Trophoblast cell (in vitro differentiated cells and primary cell): Measurements from ENCODE around the gene CCDC85A.
A peak's percentile ranks its signal among the peaks of the same experiment; 100 is the strongest.

Experiments used
- DNase-seq, 2 donors: peaks; one replicate each; pipeline ENCODE4 v3.0.0-alpha.2; 2016
- H2AFZ ChIP-seq: 2 replicates; pipeline ENCODE4 v1.6.1; 2013; ENCODE audit warnings: low read length, moderate library complexity, mild to moderate bottlenecking; ENCODE audit not compliant: insufficient read depth, poor library complexity
- H2AK5ac ChIP-seq: 2 replicates; pipeline ENCODE4 v1.6.1; 2013; ENCODE audit warnings: mild to moderate bottlenecking, low read length
- H2BK120ac ChIP-seq: 2 replicates; pipeline ENCODE4 v1.6.1; 2013; ENCODE audit warnings: low read length, mild to moderate bottlenecking, moderate library complexity; ENCODE audit not compliant: insufficient read depth, poor library complexity
- H2BK12ac ChIP-seq: 2 replicates; pipeline ENCODE4 v1.6.1; 2013; ENCODE audit warnings: mild to moderate bottlenecking, low read length, moderate library complexity
- H2BK5ac ChIP-seq: 2 replicates; pipeline ENCODE4 v1.6.1; 2013; ENCODE audit warnings: low read length, low read depth, moderate library complexity, mild to moderate bottlenecking; ENCODE audit not compliant: poor library complexity
- H3K14ac ChIP-seq: 2 replicates; pipeline ENCODE4 v1.6.1; 2013; ENCODE audit warnings: mild to moderate bottlenecking, low read length
- H3K18ac ChIP-seq: 2 replicates; pipeline ENCODE4 v1.6.1; 2013; ENCODE audit warnings: mild to moderate bottlenecking, low read length
- H3K23ac ChIP-seq: 2 replicates; pipeline ENCODE4 v1.6.1; 2013; ENCODE audit warnings: low read length
- H3K27ac ChIP-seq: 2 replicates; pipeline ENCODE4 v1.5.1; 2013; ENCODE audit warnings: low read depth, mild to moderate bottlenecking, inconsistent platforms, low read length, moderate library complexity
- H3K27me3 ChIP-seq: 2 replicates; pipeline ENCODE4 v1.6.1; 2013; ENCODE audit warnings: inconsistent platforms, mild to moderate bottlenecking, low read length, moderate library complexity; ENCODE audit not compliant: insufficient read depth
- H3K36me3 ChIP-seq, 2 experiments: 1 replicate in 1 of 2; 2 replicates in 1 of 2; pipeline ENCODE4 v1.6.1; 2013; ENCODE audit warnings: low read length in 2 of 2, mild to moderate bottlenecking in 2 of 2, moderate library complexity in 1 of 2; ENCODE audit not compliant: insufficient read depth in 2 of 2, control insufficient read depth in 1 of 2
- H3K4ac ChIP-seq: 2 replicates; pipeline ENCODE4 v1.6.1; 2013; ENCODE audit warnings: low read depth, mild to moderate bottlenecking, low read length, moderate library complexity
- H3K4me1 ChIP-seq, 2 experiments: 1 replicate in 1 of 2; 2 replicates in 1 of 2; pipeline ENCODE4 v1.6.1; 2013; ENCODE audit warnings: low read length in 2 of 2, mild to moderate bottlenecking in 2 of 2, moderate library complexity in 1 of 2; ENCODE audit not compliant: insufficient read depth in 2 of 2, control insufficient read depth in 1 of 2
- H3K4me2 ChIP-seq: 2 replicates; pipeline ENCODE4 v1.6.1; 2013; ENCODE audit warnings: inconsistent platforms, mild to moderate bottlenecking, low read length, moderate library complexity
- H3K4me3 ChIP-seq: 2 replicates; pipeline ENCODE4 v1.5.1; 2013; ENCODE audit warnings: mild to moderate bottlenecking, low read depth, low read length, inconsistent platforms
- H3K79me1 ChIP-seq: one replicate; pipeline ENCODE4 v1.6.1; 2013; ENCODE audit warnings: low read length
- H3K79me2 ChIP-seq: 2 replicates; pipeline ENCODE4 v1.6.1; 2013; ENCODE audit warnings: low read length, mild to moderate bottlenecking; ENCODE audit not compliant: control insufficient read depth, insufficient read depth, poor library complexity
- H3K9ac ChIP-seq: 2 replicates; pipeline ENCODE4 v1.6.1; 2013; ENCODE audit warnings: mild to moderate bottlenecking, low read length
- H3K9me3 ChIP-seq: 2 replicates; pipeline ENCODE4 v1.6.1; 2013; ENCODE audit warnings: low read depth, mild to moderate bottlenecking, control low read depth, inconsistent platforms, low read length; ENCODE audit not compliant: insufficient read depth
- H4K12ac ChIP-seq: 2 replicates; pipeline ENCODE4 v1.6.1; 2013; ENCODE audit warnings: low read depth, mild to moderate bottlenecking, low read length, moderate library complexity
- H4K8ac ChIP-seq: 2 replicates; pipeline ENCODE4 v1.6.1; 2013; ENCODE audit warnings: low read depth, mild to moderate bottlenecking, low read length, moderate library complexity
- H4K91ac ChIP-seq: one replicate; pipeline ENCODE4 v1.6.1; 2013; ENCODE audit warnings: low read depth, mild to moderate bottlenecking, low read length, moderate library complexity
- WGBS: extraction: QIAGEN DNeasy Blood & Tissue Kit; methylation state at CpG from one replicate; pipeline ENCODE4 v1.1.7; 2013; ENCODE audit warnings: missing lambda C conversion rate; ENCODE audit not compliant: insufficient read length, insufficient coverage; ENCODE audit errors: extremely low coverage; 5-methylcytosine and 5-hydroxymethylcytosine counted together

CCDC85A gene

DNA sequence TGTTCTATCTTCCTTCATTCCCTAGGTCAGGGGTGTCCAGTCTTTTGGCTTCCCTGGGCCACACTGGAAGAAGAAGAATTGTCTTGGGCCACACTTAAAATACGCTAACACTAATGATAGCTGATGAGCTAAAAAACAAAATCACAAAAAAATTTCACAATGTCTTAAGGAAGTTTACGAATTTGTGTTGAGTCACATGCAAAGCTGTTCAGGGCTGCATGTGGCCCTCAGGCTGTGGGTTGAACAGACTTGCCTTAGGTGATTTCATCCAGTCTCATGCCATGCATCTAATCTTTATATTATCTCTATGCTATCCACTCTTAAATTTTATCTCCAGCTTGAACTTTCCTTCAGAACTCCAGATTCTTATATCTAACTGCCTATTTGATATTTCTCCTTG lies 80.1 kb downstream of the CCDC85A start:
- Histone ChIP-seq H3K79me1 (no peaks in the 10 kb centered on the region), H2AFZ (no peak overlapping the region)

DNA sequence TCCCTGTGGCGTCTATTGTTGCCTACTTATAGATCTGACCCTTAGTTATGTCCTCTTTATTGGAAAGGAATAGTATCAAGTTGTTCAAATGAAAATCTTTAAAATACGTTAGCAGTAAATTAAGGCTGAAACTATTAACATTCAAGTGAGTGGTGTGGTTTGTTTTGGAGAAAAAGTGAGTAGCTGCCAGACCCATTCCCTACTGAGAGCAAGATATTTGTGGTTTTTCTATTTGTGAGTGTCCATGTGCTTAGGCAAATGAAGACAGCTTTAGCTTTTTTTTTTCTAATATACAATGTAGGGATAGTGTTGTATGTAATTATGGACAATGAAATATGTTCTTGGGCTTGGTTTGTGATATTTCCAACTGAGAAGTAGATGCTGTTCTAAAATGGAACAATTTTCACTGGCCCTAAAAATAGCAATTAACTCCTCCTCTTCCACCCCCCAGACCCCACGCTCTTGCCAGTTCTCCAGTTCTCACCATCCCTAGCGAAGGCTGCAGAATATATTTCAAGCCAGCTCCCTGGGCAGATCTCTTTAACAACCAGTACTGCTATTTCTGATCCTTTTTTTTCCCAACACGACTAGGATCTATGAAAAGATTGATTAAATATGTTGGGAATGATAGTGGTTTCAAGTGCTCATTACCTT lies 83.1 kb downstream of the CCDC85A start:
- Histone ChIP-seq H3K27me3 (no peaks in the 10 kb centered on the region), H2AFZ (no peak overlapping the region), H3K36me3 (no peaks in the 10 kb centered on the region), H3K9ac (no peak overlapping the region), H3K14ac (no peak overlapping the region), H2BK120ac (no peak overlapping the region), H2AK5ac (no peak overlapping the region), H3K4ac (no peak overlapping the region), H3K18ac (no peak overlapping the region), H2BK5ac (no peak overlapping the region), H4K91ac (no peak overlapping the region), H3K9me3 (no peaks in the 10 kb centered on the region), H3K27ac (no peak overlapping the region), H3K4me3 (no peak overlapping the region), H3K79me2 (no peaks in the 10 kb centered on the region), H4K12ac (no peak overlapping the region), H4K8ac (no peak overlapping the region), H3K79me1 (no peaks in the 10 kb centered on the region), H3K23ac (no peak overlapping the region), H2BK12ac (no peak overlapping the region), H3K4me2 (no peak overlapping the region), H3K4me1 (no peaks in the 10 kb centered on the region)
- 100% methylated on average over 1 of the region's 5 CpGs for WGBS
- DNase-seq, result no peak

More for the DNA sequence above, 80.1 kb downstream of the CCDC85A start:
- H4K8ac ChIP-seq, result no peak overlapping the region
- H2BK120ac ChIP-seq, result no peak overlapping the region
- H3K18ac ChIP-seq, result no peak overlapping the region
- no peak overlapping the region for H3K4ac ChIP-seq
- no peak overlapping the region for H2BK5ac ChIP-seq
- no peaks in the 10 kb centered on the region for H3K27me3 ChIP-seq
- no peak overlapping the region for H3K23ac ChIP-seq
- H3K36me3 ChIP-seq, result no peaks in the 10 kb centered on the region
- H3K4me1 ChIP-seq, result no peaks in the 10 kb centered on the region
- H3K4me3 ChIP-seq, result no peak overlapping the region
- H2AK5ac ChIP-seq, result no peak overlapping the region
- no peaks in the 10 kb centered on the region for H3K79me2 ChIP-seq
- no CpG with 5 or more reads among the region's 2 CpGs for WGBS
- no peak overlapping the region for H3K27ac ChIP-seq
- H2BK12ac ChIP-seq, result no peak overlapping the region
- H4K91ac ChIP-seq, result no peak overlapping the region
- no peak overlapping the region for H4K12ac ChIP-seq
- peak; percentile 75 to 84 for DNase-seq
- H3K14ac ChIP-seq, result no peak overlapping the region
- peaks cover 1% of the 10 kb centered on the region for H3K9me3 ChIP-seq
- no peak overlapping the region for H3K9ac ChIP-seq
- H3K4me2 ChIP-seq, result no peak overlapping the region

DNA sequence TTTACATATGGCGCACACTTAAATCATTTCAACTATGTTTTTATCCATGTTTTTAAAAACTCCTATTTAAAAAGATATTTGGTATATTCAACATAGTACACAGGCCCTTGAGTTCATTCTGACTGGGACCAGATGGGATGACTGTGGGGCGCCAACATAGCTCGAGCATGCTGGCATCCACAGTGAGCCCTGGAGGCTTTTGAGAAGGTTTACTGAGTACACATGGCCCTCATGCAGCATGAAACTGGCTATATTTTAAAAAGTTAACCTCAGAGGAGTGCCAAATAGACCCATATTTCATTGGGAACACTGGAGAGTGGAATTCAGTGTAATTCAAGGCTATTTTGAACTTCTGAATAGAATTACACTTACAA lies 83.6 kb downstream of the CCDC85A start:
- Histone ChIP-seq H3K79me1 (no peaks in the 10 kb centered on the region), H3K4ac (no peak overlapping the region), H3K23ac (no peak overlapping the region), H3K27me3 (no peaks in the 10 kb centered on the region), H3K9ac (no peak overlapping the region), H3K4me2 (no peak overlapping the region), H3K4me1 (no peaks in the 10 kb centered on the region), H4K8ac (no peak overlapping the region), H3K27ac (no peak overlapping the region), H3K18ac (no peak overlapping the region), H2AK5ac (no peak overlapping the region), H2BK5ac (no peak overlapping the region), H3K14ac (no peak overlapping the region), H4K12ac (no peak overlapping the region), H3K79me2 (no peaks in the 10 kb centered on the region), H2BK120ac (no peak overlapping the region), H4K91ac (no peak overlapping the region), H3K4me3 (no peak overlapping the region), H2AFZ (no peak overlapping the region), H3K36me3 (no peaks in the 10 kb centered on the region), H2BK12ac (no peak overlapping the region), H3K9me3 (no peaks in the 10 kb centered on the region)
- WGBS, result no CpG with 5 or more reads among the region's 3 CpGs
- DNase-seq, result peak; percentile 57 to 75

DNA sequence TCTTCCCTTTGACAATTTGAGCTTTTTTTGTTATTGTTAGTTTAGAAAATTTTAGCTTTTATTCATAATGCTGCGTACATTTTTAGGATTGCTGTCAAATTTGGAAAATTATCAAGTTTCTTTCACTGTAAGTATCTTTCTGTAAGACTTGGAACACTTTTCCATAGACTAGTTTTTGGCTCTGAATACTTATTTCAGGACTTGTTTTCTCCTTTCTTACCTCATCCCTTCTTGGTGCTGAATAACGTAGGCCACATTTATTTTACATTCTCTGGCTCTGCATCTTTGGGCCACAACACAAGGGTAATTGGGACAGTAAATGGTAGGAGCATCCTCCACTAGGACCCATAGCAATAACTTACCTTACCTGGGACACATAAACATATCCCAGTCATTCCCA lies 85.1 kb downstream of the CCDC85A start:
- Histone ChIP-seq H3K4me3 (no peak overlapping the region), H3K27ac (no peak overlapping the region), H3K9me3 (no peaks in the 10 kb centered on the region), H3K79me2 (no peaks in the 10 kb centered on the region), H4K91ac (no peak overlapping the region), H4K12ac (no peak overlapping the region), H2AK5ac (no peak overlapping the region), H3K27me3 (no peaks in the 10 kb centered on the region), H3K9ac (no peak overlapping the region), H3K79me1 (no peaks in the 10 kb centered on the region), H3K14ac (no peak overlapping the region), H2BK5ac (no peak overlapping the region), H3K4me2 (no peak overlapping the region), H3K23ac (no peak overlapping the region), H3K36me3 (no peaks in the 10 kb centered on the region), H3K4ac (no peak overlapping the region), H2BK12ac (no peak overlapping the region), H2AFZ (no peak overlapping the region), H4K8ac (no peak overlapping the region), H3K4me1 (no peaks in the 10 kb centered on the region), H3K18ac (no peak overlapping the region), H2BK120ac (no peak overlapping the region)
- DNase-seq, result no peak
- WGBS, result no CpG with 5 or more reads among the region's 2 CpGs
